HG03520 (cell line): ENCODE results near the gene ASCC1.

Experiments used
- ATAC-seq: cut with Tn5 transposase; IDR thresholded peaks from one replicate; pipeline ENCODE4 v1.9.1; 2021; ENCODE audit warnings: mild to moderate bottlenecking, moderate library complexity; ENCODE audit not compliant: unreplicated experiment

The ASCC1 gene, protein sequence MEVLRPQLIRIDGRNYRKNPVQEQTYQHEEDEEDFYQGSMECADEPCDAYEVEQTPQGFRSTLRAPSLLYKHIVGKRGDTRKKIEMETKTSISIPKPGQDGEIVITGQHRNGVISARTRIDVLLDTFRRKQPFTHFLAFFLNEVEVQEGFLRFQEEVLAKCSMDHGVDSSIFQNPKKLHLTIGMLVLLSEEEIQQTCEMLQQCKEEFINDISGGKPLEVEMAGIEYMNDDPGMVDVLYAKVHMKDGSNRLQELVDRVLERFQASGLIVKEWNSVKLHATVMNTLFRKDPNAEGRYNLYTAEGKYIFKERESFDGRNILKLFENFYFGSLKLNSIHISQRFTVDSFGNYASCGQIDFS

DNA sequence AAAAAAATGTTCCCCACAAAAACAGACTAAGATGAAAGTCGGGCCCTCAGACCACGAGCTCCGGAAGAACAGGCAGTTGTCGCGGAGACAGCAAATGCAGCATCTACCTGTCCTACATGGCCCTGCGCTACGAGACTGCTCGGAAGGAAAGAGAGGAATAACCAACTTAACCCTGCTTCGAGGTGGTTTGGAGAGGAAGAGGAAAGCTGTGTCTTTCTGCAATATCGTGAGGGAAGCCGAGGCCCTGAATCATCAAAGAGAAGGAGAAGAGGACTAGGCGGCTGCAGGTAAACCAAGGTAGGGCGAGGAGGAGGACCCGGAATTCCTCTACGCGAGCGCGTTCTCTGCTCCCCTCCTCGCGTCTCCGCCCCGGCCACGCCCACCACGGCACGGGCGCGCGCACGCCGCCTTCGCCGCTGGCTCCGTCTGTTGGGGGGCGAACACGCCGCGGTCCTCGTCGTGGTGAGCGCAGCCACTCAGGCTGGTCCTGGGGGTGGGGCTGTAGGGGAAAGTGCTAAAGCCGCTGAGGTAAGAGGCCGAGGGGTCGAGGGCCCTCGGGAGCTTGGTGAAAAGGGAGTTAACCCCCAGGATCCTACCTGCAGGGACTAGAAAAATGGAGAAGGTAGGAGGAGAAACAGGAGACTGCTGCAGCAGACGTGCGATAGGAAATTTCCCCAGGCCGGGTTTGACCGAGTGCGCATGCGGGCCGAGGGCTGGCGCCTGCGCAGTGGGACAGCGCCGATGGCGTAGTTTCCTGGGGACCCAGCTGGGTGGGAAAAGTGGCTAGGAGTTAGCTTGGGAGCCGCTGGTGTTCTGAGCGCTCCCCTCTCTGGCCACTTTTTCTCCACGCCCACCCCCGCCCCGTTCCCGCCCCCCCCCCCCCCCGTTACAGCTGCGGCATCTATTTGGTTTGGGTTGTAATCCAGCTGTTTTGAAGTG is at the start of gene ASCC1, which contains the start of gene ANAPC16:
ASCC1 (minus strand) TSS at position 666 of the 939 bp plus-strand sequence. CDS start 2,978 bp downstream, outside the sequence.
ANAPC16 (plus strand) TSS at position 402 of the 939 bp plus-strand sequence. CDS start 7,903 bp downstream, outside the sequence.
- peak; percentile 70 for ATAC-seq

DNA sequence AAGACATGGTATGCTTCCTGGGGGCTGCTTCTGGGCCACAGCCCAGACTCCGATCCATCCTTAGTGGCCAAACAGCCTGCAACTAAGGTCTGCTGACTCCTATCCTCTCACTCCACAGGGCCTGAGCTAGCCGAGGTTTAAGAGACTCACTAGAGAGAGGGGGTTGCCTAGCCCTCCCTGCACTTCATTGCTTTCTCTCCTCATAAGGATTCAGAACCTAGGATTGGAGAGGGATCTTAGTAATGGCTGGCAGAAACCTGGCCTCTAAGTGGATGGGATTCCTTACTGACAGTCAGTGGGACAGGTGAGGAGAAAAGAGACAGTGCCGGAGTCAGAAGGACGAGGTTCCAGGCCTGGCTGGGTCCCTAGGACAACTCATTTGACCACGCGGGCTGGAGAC is 49.4 kb upstream of the ASCC1 start:
- ATAC-seq: no peak

DNA sequence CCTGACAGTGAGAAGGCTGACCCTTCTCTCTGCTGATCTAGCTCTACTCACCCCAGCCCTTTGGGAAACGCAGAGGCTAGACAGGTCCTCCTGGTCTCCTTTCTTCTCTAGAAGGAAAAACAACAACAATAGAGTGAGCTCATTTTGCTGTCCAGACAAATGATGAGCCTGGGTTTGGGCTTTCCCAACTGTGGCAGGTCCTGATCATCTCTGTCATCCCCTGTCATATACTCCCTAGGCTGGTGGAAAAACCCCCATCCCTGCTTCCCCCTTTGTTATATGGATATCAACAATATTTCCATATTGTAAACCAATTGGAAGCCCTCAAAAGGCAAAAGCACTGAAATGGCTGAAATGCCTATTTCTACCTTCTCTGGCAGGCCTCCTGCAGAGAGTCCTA is 48.5 kb upstream of the ASCC1 start:
- no peak for ATAC-seq

DNA sequence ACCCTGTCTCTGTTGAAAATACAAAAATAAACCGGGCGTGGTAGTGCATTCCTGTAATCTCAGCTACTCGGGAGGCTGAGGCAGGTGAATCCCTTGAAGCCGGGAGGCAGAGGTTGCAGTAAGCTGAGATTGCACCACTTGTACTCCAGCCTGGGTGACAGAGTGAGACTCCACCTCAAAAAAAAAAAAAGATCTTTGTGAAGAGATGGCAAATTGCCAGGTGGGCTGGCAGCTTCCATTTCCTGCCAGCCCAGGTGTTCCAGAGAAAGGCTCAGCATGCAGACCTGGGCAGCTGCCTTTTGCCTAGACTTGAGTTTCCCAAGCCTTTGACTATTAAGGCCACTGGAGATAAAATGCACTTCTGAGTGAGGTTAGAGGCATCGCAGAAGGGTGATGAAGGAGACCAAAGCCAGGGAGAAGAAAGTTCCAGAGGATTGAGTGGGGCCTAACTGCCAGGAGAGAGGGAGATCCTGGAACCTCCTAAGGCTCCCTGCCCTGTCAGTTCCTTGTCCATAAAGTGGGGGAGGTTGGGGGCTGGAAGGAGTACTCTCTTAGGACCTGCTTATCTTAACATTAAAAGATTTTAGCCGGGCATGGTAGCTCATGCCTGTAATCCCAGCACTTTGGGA is 47.7 kb upstream of the ASCC1 start:
- no peak for ATAC-seq

DNA sequence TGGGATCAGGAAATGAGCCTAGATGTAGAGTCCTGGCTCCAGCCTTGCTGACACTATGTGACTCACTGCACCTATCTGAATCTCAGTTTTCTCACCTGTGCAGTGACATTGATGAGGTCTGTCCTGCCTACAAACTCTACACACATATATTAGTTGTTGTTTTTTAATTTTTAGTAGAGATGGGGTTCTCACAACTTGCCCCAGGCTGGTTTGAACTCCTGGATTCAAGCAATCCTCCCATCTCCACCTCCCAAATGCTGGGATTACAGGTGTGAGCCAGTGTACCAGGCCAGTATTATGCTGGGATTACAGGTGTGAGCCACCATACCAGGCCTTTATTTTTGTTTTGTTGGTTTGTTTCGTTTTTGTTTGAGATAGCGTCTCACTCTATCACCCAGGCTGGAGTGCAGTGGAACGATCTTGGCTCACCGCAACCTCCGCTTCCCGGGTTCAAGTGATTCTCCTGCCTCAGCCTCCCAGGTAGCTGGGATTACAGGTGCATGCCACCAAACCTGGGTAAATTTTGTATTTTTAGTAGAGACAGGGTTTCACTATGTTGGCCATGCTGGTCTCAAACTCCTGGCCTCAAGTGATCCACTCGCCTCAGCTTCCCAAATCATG is 45.8 kb upstream of the ASCC1 start:
- peak; percentile 11 for ATAC-seq

DNA sequence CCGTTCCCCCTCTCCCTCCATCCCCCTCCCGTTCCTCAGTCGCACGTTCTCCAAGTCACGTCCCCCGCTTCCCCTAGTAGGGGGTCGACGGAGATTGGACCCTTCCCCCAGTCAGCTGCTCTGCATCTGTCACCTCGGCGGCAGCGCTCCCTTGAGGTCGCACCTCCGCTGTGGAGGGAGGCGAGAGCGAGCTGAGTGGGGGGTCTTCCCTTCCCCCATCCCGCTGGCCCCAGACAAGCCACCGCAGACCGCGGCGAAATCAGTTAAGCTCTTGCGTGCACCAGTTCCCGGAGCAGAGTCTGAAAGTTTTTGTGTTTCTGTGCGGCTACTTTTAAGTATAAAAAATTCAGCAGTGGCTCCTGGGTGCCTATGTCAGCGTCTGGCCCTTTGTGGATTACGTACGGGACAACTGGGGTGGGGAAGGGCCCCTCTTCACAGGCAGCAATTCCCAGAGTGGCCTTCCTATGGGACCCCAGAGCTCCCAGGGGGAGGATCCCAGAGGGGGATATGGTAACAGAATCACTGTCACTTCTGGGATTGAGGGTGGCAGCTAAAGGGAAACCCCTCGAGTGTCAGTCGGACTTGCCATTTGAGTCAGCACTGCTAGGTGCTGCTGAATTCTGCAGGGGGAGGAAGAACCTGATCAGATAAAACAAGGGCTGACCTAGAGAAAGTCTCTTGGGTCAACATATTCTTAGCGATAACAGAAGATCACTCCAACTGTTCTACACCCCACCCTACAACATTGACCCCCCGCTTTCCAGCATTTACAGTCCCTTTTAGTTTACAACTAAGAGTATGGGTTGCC is 45.1 kb upstream of the ASCC1 start:
- peak; percentile 40 for ATAC-seq

DNA sequence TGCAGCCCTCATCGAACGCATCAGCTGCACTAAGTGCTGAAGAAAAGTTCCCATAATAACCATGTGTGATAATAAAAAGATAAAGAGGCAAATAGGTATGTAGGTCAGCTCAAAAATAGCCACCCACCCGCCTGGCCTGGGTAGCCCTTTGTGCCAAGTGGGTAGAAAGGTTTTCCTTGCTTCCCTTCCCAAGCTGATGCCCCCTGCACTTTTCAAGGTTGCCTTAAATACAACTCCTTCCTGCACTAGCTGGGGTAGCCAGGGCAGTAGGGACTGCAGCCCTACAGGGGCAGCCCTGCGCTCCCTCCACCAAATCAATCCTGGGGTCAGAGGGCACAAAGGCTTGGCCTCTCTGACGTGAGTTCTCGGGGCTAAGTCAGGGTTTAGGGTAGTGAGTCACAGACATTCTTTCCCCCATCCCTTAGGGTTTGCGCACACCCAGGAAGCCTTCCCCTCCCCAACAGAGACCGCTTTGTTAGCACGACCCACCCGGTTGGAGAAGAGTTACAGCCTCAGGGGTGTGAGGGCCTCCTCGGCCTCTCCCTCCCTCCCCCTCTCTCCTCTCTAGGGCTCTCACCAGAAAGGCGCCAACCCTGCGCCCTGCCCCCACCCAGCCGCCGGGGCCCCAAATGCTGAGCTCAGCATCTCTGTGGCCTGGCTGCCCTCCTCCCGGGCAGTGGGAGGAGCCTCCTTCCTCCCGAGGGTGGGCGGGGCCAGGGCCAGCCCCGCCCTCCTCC is 44.3 kb upstream of the ASCC1 start:
- peak; percentile 56 for ATAC-seq

DNA sequence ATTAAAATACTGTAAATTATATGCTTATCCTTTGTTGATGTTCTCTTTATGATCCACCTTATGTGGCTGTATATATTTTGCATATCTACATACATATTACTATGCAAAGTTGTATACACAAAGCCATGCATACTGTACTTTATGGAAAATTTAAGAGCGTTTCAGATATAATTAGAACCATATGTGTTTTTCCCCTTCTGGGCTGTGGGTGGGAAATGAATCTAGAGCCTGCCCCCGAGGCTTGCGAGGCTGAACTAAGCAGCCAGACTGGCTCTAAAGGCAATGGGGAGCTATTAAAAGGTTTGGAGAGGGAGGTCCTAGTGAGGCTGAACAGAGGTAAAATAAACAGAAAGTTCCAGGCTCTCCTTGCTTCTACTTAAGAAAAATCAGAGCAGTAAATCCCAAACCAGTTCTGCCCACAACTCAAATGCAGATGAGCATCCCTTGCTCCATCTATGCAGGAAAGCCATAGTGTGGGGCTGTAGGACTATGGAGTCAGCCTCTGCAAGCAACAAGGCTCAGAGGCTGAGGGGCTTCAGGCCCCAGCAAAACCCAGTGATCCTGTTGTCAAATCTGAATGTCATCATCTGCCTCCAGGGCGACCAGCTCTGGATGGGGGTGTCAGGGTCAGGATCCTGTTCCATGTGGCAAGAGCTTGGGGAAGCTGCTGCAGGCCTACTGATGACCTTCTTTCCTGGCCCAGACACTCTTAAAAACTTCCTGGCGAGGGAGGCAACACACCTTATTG is 43.6 kb upstream of the ASCC1 start:
- ATAC-seq: no peak

DNA sequence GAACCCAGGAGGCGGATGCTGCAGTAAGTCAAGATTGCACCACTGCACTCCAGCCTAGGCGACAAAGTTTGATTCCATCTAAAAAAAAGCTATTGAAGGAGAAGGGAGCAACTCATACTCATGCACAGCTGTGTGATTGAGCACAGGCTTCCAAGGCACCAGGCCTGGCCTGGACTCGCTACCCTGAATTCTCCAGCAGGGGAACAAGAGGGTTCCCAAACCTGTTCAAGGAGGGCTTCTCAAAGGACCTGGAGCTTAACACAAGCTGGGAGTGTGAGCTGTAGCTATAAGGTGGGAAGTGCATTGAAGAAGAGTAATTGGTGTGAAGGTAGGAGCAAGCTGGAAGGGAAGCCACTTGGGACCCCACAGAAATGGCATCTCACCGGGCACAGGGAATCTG is 42.5 kb upstream of the ASCC1 start:
- ATAC-seq: no peak

DNA sequence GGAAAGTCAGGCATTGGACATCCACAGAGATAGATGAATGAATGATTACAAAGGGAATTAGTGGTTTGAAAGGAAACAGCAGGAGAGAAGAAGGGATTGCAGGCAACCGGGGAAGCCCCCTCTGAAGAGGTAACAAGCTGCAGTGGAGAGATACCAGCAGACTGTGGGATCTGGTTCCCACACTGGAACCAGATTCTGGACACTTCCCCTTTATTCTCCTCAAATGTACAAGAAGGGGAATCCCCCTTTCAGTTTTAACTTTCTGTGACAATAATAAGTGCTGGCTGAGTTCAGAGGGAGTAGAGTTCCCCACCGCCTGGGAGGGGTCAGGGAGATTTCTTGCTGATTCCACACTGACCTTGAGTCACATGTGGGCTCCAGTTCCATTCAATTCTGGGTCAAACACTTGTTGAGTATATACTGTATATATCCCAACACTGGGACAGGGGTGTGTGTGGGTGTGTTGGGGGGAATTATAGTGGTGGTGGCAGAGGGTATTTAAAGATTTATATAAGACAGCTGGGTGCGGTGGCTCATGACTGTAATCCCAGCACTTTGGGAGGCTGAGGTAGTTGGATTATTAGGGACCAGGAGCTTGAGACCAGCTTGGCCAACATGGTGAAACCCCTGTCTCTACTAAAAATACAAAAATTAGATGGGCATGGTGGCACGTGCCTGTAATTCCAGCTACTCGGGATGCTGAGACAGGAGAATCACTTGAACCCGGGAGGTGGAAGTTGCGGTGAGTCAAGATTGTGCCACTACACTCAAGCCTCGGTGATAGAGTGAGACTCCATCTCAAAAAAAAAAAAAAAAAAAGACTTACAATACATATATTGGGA is 41.2 kb upstream of the ASCC1 start:
- ATAC-seq: no peak

DNA sequence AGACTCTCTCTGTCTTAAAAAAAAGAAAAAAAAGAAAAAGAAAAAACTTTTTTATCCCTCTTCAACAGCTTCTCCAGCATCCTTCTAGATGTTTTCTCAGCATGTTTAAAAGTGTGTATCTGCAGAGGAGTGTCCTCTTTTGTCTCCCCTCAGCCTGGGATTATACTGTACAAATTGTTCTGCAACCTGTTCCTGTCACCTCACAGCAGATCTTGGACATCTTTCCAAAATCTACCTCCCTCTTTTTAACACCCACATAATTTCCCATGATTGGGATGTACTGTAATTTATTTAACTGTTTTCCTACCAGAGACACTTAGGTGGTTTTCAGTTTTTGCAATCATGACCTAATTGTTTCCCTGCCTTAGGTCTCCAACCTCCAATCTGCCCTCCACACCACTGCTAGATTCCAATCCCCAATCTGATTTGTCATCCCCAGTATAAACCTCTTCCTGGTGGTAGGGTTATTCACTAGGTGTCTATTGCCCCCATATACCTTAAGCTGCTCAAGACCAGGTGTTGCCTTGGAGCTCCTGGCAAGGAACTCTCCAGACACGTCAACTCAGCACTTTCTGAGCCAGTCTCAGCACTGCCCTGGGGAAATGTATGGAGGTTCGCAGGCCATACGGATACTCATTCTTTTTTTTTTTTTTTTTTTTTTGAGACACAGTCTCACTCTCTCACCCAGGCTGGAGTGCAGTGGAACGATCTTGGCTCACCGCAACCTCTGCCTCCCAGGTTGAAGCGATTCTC is 40.1 kb upstream of the ASCC1 start:
- ATAC-seq: no peak

DNA sequence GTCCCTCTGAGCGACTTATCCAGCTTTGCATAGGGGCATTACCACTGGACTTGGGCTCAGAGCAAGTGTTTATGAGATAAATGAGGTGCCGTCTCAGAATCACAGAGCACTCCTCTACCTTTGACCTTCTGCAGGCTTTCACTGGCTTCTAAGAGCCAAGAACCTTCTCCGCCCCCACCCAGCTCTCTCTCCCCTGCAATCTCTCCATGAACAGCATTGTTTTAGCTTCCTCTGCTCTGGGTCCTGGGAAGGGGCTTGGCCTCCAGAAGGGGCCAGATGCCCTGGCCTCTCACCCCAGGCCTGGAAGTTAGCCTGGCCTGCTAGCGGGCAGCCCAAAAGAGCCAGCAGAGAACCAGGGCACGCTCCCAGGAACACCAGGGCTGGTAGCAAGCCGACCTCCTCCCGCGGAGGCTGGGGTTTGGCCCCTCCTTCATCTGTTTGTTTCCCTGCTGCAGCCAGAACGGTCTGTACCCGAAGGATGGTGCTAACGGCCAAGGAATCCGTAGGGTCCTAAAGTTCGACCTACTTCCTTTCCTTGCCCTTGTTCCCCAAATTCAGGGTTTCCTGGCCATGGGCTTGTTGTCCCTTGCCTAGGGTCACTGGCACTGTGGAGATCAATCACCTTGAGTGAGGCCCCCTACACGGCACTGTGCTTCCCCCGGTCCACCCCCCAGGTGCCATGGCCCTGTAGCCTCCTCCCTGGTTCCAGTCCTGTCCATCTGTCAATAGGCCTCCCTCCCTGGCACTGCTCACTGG is 38.9 kb upstream of the ASCC1 start:
- ATAC-seq: no peak

DNA sequence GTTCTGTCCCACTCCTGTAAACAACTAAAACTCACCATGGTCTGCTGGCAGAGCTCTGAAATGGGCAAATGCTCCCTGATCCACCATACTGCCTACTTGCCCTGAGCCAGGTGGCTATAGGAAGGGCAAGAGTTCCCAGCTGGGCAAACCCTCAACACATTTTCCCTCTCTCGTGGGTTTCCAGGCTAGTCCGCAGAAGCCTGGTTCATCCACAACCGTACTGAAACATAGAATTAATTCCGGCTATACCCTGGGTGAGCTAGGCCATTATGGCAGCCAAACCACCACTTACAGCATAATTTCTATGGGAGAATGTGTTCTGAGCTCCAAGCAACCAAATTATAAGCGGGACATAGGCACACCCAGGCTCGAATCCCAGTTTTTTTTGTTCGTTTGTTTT is 37.5 kb upstream of the ASCC1 start:
- no peak for ATAC-seq

DNA sequence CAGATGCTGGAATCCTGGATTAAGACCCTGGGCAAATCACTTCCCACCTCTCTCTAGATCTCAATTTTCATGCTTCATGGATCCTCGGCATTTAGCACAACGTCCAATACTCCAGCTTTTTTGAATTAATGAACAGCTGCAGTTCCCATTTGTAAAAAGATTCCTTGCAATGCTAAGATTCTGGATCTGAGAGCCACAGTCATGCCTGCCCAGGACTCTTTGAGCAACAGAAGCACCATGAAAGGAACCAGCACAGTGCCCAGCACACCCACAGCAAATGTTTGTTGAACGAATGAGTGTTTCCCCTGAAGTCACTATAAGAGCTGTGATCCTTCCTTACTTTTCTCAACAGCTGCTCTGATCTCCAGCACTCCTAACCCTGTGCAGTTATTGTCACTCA is 36.9 kb upstream of the ASCC1 start:
- no peak for ATAC-seq

DNA sequence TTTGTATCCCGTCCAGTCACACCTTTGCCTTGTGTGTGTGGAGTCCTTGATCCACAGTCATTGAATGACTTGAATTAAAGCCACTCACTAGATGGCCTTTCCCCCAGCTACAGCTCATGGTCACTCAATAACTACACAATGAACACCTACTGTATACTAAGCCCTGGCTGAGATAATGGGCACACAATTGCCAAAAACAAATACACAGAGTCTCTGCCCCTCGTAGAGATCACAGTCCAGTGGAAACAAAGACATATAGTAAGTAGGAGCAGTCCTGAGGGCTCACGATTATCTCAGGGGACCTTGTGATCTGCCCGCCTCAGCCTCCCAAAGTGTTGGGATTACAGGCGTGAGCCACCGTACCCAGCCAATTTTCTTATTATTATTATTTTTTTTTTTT is 35.6 kb upstream of the ASCC1 start:
- no peak for ATAC-seq

DNA sequence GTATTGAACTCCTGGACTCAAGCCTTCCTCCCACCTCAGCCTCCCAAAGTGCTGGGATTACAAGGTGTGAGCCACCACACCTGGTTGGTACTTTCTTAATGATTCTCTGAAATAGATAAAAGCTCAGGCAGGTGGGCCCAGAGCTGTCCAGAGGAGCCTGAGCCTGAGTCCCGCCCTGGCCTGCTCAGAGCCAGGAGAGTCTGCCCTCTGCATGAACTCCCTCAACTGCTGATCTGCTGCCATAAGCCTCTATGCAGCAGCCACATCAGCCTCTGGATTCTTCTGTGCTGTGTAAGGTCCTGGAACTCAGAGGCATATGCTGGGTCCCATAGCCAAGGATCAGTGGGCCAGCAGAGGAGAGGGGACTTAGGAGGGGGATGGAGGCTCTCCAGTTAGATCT is 34.6 kb upstream of the ASCC1 start:
- no peak for ATAC-seq
